Transverse colon (tissue), 3 donors: Measurements from ENCODE around the gene CERS1.

Source experiments
- CTCF ChIP-seq, 5 experiments: fragments of 200-600 bp in 3 of 5; fragments of 450-650 bp in 2 of 5; sonication (generic) in 3 of 5; IDR thresholded peaks; 1 replicate in 2 of 5; 2 replicates in 3 of 5; pipeline ENCODE4 v1.5.1; 2016 to 2017; ENCODE audit warnings: antibody characterized with exemption in 5 of 5, inconsistent platforms in 3 of 5, mild to moderate bottlenecking in 2 of 5, moderate library complexity in 1 of 5
- EP300 ChIP-seq: sonication (generic); formaldehyde crosslinking; IDR thresholded peaks from one replicate; pipeline ENCODE4 v1.6.1; 2017; ENCODE audit warnings: antibody characterized with exemption, low read depth
- POLR2A ChIP-seq: fragments of 450-650 bp; IDR thresholded peaks from one replicate; pipeline ENCODE4 v1.6.1; 2016; ENCODE audit warnings: antibody characterized with exemption, mild to moderate bottlenecking, moderate library complexity

GRCh38 chr19:18865973-18866799, 29.8 kb downstream of the CERS1 start:
- peak; percentile 87 to 99 (median 98) for TF ChIP-seq CTCF (IDR thresholded peaks at IDR 0.05)
- TF ChIP-seq POLR2A = no peak
- TF ChIP-seq EP300 = no peak
